ENCODE results near the gene UBE3D.

GRCh38 chr6:82995066-82995465 is 70.6 kb downstream of the UBE3D start:
- no peak for TF ChIP-seq CTCF (IDR thresholded peaks at IDR 0.05)
- no peak for TF ChIP-seq REST (IDR thresholded peaks at IDR 0.05; ENCODE audit: insufficient read depth in 1 of 2, low read depth in 2 of 2, low read length in 1 of 2)
- no peak for TF ChIP-seq TCF7L2 (IDR thresholded peaks at IDR 0.05; ENCODE audit: low read depth, low read length)
- TF ChIP-seq SIN3A (IDR thresholded peaks at IDR 0.05; ENCODE audit: borderline replicate concordance, insufficient read depth, low read depth, low read length), result no peak
